Common myeloid progenitor, CD34-positive (primary cell): Measurements from ENCODE around the gene TGM3.

Source experiments
- CTCF ChIA-PET: fragments of 350-600 bp; sonication (Branson Sonifier 250); formaldehyde crosslinking; loops from one replicate; lab custom pipeline; 2021; ENCODE audit warnings: antibody characterized with exemption; lab: Charles Lee
- POLR2A ChIA-PET: fragments of 350-600 bp; sonication (Branson Sonifier 250); formaldehyde crosslinking; loops from one replicate; lab custom pipeline; 2021; ENCODE audit warnings: antibody characterized with exemption; lab: Charles Lee
- DNase-seq, 3 donors: peaks; one replicate each; pipeline versions ENCODE4 v3.0.0 to v3.0.0-alpha.2; 2013
- H3K27ac ChIP-seq, 2 experiments: 1 replicate in 1 of 2; 2 replicates in 1 of 2; pipeline ENCODE4 v1.7.0; 2013; ENCODE audit warnings: inconsistent platforms in 2 of 2, low read length in 2 of 2, mild to moderate bottlenecking in 2 of 2, low read depth in 1 of 2, moderate library complexity in 1 of 2; ENCODE audit not compliant: severe bottlenecking in 2 of 2, insufficient read depth in 1 of 2, poor library complexity in 1 of 2
- H3K27me3 ChIP-seq, 5 experiments: replicated peaks in 2 of 5; 1 replicate in 3 of 5; 2 replicates in 2 of 5; pipeline versions ENCODE4 v1.6.1 to v1.7.0; 2013; ENCODE audit warnings: low read length in 4 of 5, mild to moderate bottlenecking in 2 of 5, moderate library complexity in 2 of 5, inconsistent platforms in 1 of 5; ENCODE audit not compliant: insufficient read depth in 5 of 5, control insufficient read depth in 4 of 5
- H3K36me3 ChIP-seq, 4 experiments: 1 replicate in 2 of 4; 2 replicates in 2 of 4; pipeline versions ENCODE4 v1.6.1 to v1.7.0; 2013; ENCODE audit warnings: low read length in 3 of 4, control low read depth in 1 of 4, mild to moderate bottlenecking in 1 of 4; ENCODE audit not compliant: control insufficient read depth in 4 of 4, insufficient read depth in 4 of 4
- H3K4me1 ChIP-seq, 4 experiments: 1 replicate in 3 of 4; 2 replicates in 1 of 4; pipeline versions ENCODE4 v1.6.1 to v1.7.1; 2013; ENCODE audit warnings: low read length in 3 of 4, mild to moderate bottlenecking in 3 of 4, control low read depth in 1 of 4, inconsistent platforms in 1 of 4, moderate library complexity in 1 of 4; ENCODE audit not compliant: control insufficient read depth in 4 of 4, insufficient read depth in 4 of 4; ENCODE audit errors: control extremely low read depth in 1 of 4
- H3K4me3 ChIP-seq, 7 experiments: 1 replicate in 4 of 7; 2 replicates in 3 of 7; pipeline versions ENCODE4 v1.5.1 to v1.7.0; 2013; ENCODE audit warnings: mild to moderate bottlenecking in 7 of 7, low read length in 6 of 7, moderate library complexity in 6 of 7, inconsistent platforms in 2 of 7, low read depth in 2 of 7, control low read depth in 1 of 7; ENCODE audit not compliant: insufficient read depth in 4 of 7, control insufficient read depth in 1 of 7; ENCODE audit errors: extremely low read depth in 1 of 7
- H3K9me3 ChIP-seq, 5 experiments: 1 replicate in 4 of 5; 2 replicates in 1 of 5; pipeline versions ENCODE4 v1.6.1 to v1.7.1; 2013; ENCODE audit warnings: low read length in 4 of 5, mild to moderate bottlenecking in 2 of 5, inconsistent platforms in 1 of 5, low read depth in 1 of 5, moderate library complexity in 1 of 5; ENCODE audit not compliant: control insufficient read depth in 4 of 5, insufficient read depth in 2 of 5; ENCODE audit errors: control extremely low read depth in 1 of 5
- WGBS: methylation state at CpG from one replicate; pipeline ENCODE4 v1.1.5; 2013; ENCODE audit not compliant: insufficient coverage; 5-methylcytosine and 5-hydroxymethylcytosine counted together

Gene TGM3

DNA sequence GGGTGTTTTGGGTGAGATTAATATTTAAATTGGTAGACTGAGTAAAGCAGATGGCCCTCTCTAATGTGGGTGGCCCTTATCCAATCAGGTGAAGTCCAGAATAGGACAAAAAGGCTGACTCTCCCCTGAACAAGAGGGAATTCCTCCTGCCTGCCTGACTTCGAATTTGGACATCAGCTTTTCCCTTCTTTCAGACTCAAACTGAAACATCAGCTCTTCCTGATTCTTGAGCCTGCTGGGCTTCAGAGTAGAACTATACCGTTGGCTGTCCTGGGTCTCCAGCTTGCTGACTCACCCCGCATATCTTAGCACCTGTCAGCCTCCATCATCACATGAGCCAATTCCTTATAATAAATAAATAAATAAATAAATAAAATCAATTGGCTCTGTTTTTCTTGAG lies 69.9 kb downstream of the TGM3 start:
- no peak for DNase-seq
- H3K4me1 ChIP-seq: no peaks in the 10 kb centered on the region
- no peak overlapping the region for H3K4me3 ChIP-seq
- H3K27me3 ChIP-seq: peaks cover 5 to 66% (median 8%) of the 10 kb centered on the region in 5 experiments
- H3K36me3 ChIP-seq: no peaks in the 10 kb centered on the region
- no peak overlapping the region for H3K27ac ChIP-seq
- H3K9me3 ChIP-seq: peaks cover 4 to 23% (median 10%) of the 10 kb centered on the region in 5 experiments
- POLR2A ChIA-PET: no interaction called here
- CTCF ChIA-PET: no interaction called here
- WGBS: 89% methylated on average over 1 of the region's 3 CpGs

- no peaks in the 10 kb centered on the region for H3K36me3 ChIP-seq
- peaks cover 0 to 11% (median 5%) of the 10 kb centered on the region in 5 experiments for H3K9me3 ChIP-seq
- ChIA-PET CTCF (interaction anchor here (0.9 to 1.3 kb wide), 3 partner anchors 11 to 162 kb away, joined by 3 to 4 read pairs (median 3); no protein-coding TSS in a partner anchor), POLR2A (no interaction called here)
- H3K4me3 ChIP-seq: no peak overlapping the region
- WGBS: 56% methylated on average over 1 of the region's 1 CpG
- no peak overlapping the region for H3K27ac ChIP-seq
- peaks cover 13 to 86% (median 24%) of the 10 kb centered on the region in 5 experiments for H3K27me3 ChIP-seq
- no peaks in the 10 kb centered on the region for H3K4me1 ChIP-seq
- DNase-seq: no peak
These were observed 72.8 kb downstream of the TGM3 start for GRCh38 chr20:2368621-2369020.

- Histone ChIP-seq H3K4me3 (no peak overlapping the region), H3K4me1 (no peaks in the 10 kb centered on the region), H3K27ac (no peak overlapping the region), H3K27me3 (peaks cover 11 to 92% (median 34%) of the 10 kb centered on the region in 5 experiments), H3K36me3 (no peaks in the 10 kb centered on the region), H3K9me3 (peaks cover 0 to 11% (median 5%) of the 10 kb centered on the region in 5 experiments)
- no peak for DNase-seq
- POLR2A ChIA-PET: no interaction called here
- CTCF ChIA-PET: interaction anchor here (1.3 to 1.8 kb wide), 2 partner anchors 8 to 15 kb away, joined by 3 to 4 read pairs; no protein-coding TSS in a partner anchor
These were observed 77.3 kb downstream of the TGM3 start for GRCh38 chr20:2373098-2373497.

DNA sequence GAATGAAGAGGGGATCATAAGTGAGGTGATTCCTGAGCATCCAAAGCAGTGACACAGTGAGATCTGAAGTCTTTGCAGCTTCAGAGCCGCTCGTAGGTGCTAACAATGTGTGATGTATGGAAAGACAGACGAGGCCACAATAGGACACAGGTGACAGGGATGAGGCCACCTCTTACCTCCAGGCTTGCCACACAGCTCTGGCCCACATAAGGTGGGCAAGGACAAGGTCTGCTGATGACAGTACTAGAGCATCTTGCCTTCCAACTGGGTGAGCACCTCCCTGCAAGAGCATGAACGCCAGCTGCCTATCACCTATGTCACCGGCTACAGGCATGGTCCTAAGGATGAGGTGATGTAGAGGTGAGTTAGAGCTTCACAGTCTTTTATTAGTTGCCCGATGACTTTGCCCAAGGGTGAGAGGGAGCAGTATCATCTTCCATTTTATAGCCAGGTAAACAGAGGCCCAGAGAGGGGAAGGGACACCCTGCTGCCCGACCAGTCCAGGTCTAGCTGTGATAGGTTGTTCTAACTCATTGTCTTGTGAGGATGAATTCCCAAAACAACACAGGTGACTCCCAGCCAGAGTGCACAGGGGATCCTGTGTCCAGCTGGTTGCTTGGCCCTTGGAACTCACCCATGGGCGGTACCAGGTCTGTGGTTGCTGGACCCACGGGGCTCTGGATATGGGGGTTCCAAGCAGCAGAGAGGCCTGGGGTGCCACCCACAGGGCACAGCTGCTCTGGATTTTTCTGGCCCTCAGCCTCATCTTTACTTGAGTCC lies 78.7 kb downstream of the TGM3 start:
- no peak overlapping the region for H3K27ac ChIP-seq
- no peak overlapping the region for H3K4me3 ChIP-seq
- peaks cover 8 to 89% (median 28%) of the 10 kb centered on the region in 5 experiments for H3K27me3 ChIP-seq
- ChIA-PET CTCF (interaction anchor here (1.8 kb wide), 1 partner anchor 13 kb away, joined by 4 read pairs; no protein-coding TSS in a partner anchor), POLR2A (no interaction called here)
- DNase-seq: no peak
- peaks cover 0 to 4% (median 0%) of the 10 kb centered on the region in 5 experiments for H3K9me3 ChIP-seq
- 96% methylated on average over 7 of the region's 9 CpGs for WGBS
- peaks cover 0 to 8% (median 3%) of the 10 kb centered on the region in 4 experiments for H3K4me1 ChIP-seq
- H3K36me3 ChIP-seq: no peaks in the 10 kb centered on the region

DNA sequence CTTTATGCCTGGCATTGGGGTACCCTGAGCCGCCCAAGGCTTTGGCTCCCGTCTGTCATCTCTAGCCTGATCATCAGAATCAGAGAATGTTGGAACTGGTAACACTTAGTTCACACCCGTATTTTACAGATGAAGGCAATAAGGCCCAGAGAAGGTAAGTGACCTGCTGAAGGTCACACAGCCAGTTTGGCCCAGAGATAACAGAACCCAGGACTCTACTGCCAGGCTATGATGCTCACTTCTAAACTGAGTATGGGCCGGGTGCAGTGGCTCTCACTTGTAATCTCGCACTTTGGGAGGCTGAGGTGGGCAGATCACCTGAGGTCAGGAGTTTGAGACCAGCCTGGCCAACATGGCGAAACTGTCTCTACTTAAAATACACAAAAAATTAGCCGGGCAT lies 83.1 kb downstream of the TGM3 start:
- 94% methylated on average over 7 of the region's 7 CpGs for WGBS
- Histone ChIP-seq H3K27ac (no peak overlapping the region), H3K4me3 (no peak overlapping the region), H3K27me3 (peaks cover under 1 to 85% (median 18%) of the 10 kb centered on the region in 5 experiments), H3K9me3 (no peaks in the 10 kb centered on the region), H3K4me1 (peaks cover 0 to 11% (median 8%) of the 10 kb centered on the region in 4 experiments), H3K36me3 (no peaks in the 10 kb centered on the region)
- CTCF ChIA-PET: interaction anchor here (1.0 kb wide), 1 partner anchor 11 kb away, joined by 3 read pairs; no protein-coding TSS in a partner anchor
- POLR2A ChIA-PET: no interaction called here
- no peak for DNase-seq

- DNase-seq: peak; percentile 66 to 87 (median 84)
- H3K27ac ChIP-seq: no peak overlapping the region
- H3K4me1 ChIP-seq: peaks cover 0 to 11% (median 8%) of the 10 kb centered on the region in 4 experiments
- H3K36me3 ChIP-seq: no peaks in the 10 kb centered on the region
- WGBS: 7% methylated on average over 4 of the region's 9 CpGs
- CTCF ChIA-PET: interaction anchor here (0.8 to 1.0 kb wide), 2 partner anchors 12 to 23 kb away, joined by 3 read pairs; no protein-coding TSS in a partner anchor
- H3K9me3 ChIP-seq: no peaks in the 10 kb centered on the region
- POLR2A ChIA-PET: interaction anchor here (0.6 kb wide), 1 partner anchor 13 kb away, joined by 4 read pairs; no protein-coding TSS in a partner anchor
- no peak overlapping the region for H3K4me3 ChIP-seq
- H3K27me3 ChIP-seq: peaks cover 0 to 85% (median 23%) of the 10 kb centered on the region in 5 experiments
These were observed 83.9 kb downstream of the TGM3 start for GRCh38 chr20:2379511-2380229.
